NB4 (cell line): Measurements from ENCODE around the gene ACP4.
"Not testable (repeated sequence)": the region's sequence is repeated elsewhere in the genome, so short reads cannot be mapped to it uniquely, and the experiment has no call there.

Experiments used
- MYC ChIP-seq: IDR thresholded peaks from 2 replicates; pipeline ENCODE4 v1.6.1; 2011; ENCODE audit warnings: low read depth, low read length
- POLR2A ChIP-seq: IDR thresholded peaks from 2 replicates; pipeline ENCODE4 v1.6.1; 2011; ENCODE audit warnings: mild to moderate bottlenecking; ENCODE audit not compliant: insufficient read length; ENCODE audit errors: extremely low read depth
- TF ChIP-seq, protein P1 (sequence below): IDR thresholded peaks from one replicate; pipeline ENCODE4 v1.5.1; 2012; ENCODE audit warnings: low read depth, low read length

DNA sequence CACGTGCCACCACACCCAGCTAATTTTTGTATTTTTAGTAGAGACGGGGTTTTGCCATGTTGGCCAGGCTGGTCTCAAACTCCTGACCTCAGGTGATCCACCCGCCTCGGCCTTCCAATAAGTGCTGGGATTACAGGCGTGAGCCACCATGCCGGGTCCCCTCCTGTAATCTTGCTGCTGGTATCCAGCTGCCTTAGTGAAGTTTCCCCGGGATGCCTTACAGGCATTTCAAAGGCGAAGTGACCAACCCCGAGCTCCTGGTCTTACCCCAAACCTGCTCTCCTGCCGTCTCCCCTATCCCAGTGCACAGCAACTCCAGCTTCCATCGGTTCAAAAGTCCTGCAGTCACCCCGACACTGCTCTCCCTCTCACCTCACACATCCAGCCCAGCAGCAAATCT lies 23.5 kb upstream of the ACP4 start:
- TF ChIP-seq, protein P1, sequence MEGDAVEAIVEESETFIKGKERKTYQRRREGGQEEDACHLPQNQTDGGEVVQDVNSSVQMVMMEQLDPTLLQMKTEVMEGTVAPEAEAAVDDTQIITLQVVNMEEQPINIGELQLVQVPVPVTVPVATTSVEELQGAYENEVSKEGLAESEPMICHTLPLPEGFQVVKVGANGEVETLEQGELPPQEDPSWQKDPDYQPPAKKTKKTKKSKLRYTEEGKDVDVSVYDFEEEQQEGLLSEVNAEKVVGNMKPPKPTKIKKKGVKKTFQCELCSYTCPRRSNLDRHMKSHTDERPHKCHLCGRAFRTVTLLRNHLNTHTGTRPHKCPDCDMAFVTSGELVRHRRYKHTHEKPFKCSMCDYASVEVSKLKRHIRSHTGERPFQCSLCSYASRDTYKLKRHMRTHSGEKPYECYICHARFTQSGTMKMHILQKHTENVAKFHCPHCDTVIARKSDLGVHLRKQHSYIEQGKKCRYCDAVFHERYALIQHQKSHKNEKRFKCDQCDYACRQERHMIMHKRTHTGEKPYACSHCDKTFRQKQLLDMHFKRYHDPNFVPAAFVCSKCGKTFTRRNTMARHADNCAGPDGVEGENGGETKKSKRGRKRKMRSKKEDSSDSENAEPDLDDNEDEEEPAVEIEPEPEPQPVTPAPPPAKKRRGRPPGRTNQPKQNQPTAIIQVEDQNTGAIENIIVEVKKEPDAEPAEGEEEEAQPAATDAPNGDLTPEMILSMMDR: not testable (repeated sequence)
- not testable (repeated sequence) for TF ChIP-seq POLR2A, MYC
